Liver (tissue), 9 donors: ENCODE results near the gene SOX13. TPM values are rescaled to one million over a fixed set of nuclear protein-coding genes. Genes with fewer than 3 reads are reported as not detected.

Source experiments
- DNase-seq: peaks from one replicate; pipeline ENCODE4 v3.0.0-alpha.2; 2017; ENCODE audit warnings: low spot score
- H3K27ac ChIP-seq, 2 donors: one replicate each; pipeline ENCODE4 v1.7.0; 2013; ENCODE audit warnings: inconsistent platforms in 2 of 2, low read length in 2 of 2, control low read depth in 1 of 2, low read depth in 1 of 2, mild to moderate bottlenecking in 1 of 2
- H3K27me3 ChIP-seq, 4 donors: one replicate each; pipeline versions ENCODE4 v1.6.1 to v1.7.0; 2013; ENCODE audit warnings: low read length in 3 of 4, inconsistent platforms in 1 of 4, mild to moderate bottlenecking in 1 of 4, moderate library complexity in 1 of 4; ENCODE audit not compliant: control insufficient read depth in 4 of 4, insufficient read depth in 4 of 4
- H3K36me3 ChIP-seq, 4 donors: one replicate each; pipeline versions ENCODE4 v1.6.1 to v1.7.0; 2013; ENCODE audit warnings: low read length in 3 of 4, mild to moderate bottlenecking in 3 of 4, low read depth in 1 of 4, moderate library complexity in 1 of 4; ENCODE audit not compliant: control insufficient read depth in 4 of 4, insufficient read depth in 3 of 4
- H3K4me1 ChIP-seq, 4 donors: one replicate each; pipeline versions ENCODE4 v1.6.1 to v1.7.0; 2013; ENCODE audit warnings: low read length in 3 of 4, mild to moderate bottlenecking in 3 of 4, moderate library complexity in 1 of 4; ENCODE audit not compliant: control insufficient read depth in 4 of 4, insufficient read depth in 4 of 4
- H3K4me3 ChIP-seq, 3 donors: one replicate each; pipeline versions ENCODE4 v1.6.1 to v1.7.0; 2013; ENCODE audit warnings: low read length in 3 of 3, control low read depth in 1 of 3, low read depth in 1 of 3, mild to moderate bottlenecking in 1 of 3
- H3K9ac ChIP-seq, 2 donors: one replicate each; pipeline ENCODE4 v1.7.0; 2013; ENCODE audit warnings: low read length in 2 of 2, mild to moderate bottlenecking in 2 of 2, moderate library complexity in 2 of 2, control low read depth in 1 of 2, low read depth in 1 of 2
- H3K9me3 ChIP-seq, 4 donors: one replicate each; pipeline versions ENCODE4 v1.6.1 to v1.7.0; 2013; ENCODE audit warnings: low read length in 3 of 4; ENCODE audit not compliant: control insufficient read depth in 4 of 4
- FOXA1 ChIP-seq: IDR thresholded peaks from 2 replicates; pipeline ENCODE4 v1.6.1; 2016; ENCODE audit warnings: antibody characterized with exemption
- GABPA ChIP-seq, 2 donors: IDR thresholded peaks in 1 of 2; conservative IDR thresholded peaks in 1 of 2; 2 replicates each; pipeline ENCODE4 v1.6.1; 2016; ENCODE audit warnings: antibody characterized with exemption in 2 of 2, mild to moderate bottlenecking in 1 of 2, moderate library complexity in 1 of 2
- NR2F2 ChIP-seq: IDR thresholded peaks from 2 replicates; pipeline ENCODE4 v1.6.1; 2016; ENCODE audit warnings: antibody characterized with exemption
- WGBS: extraction: QIAGEN DNeasy Blood & Tissue Kit; methylation state at CpG from one replicate; pipeline ENCODE4 v1.1.7; 2013; 5-methylcytosine and 5-hydroxymethylcytosine counted together
- polyA plus RNA-seq, 2 donors: library from polyadenylated mRNA; stranded (reverse) in 1 of 2; unstranded in 1 of 2; fragments of 200-250 nt in 1 of 2; fragments of >200 nt in 1 of 2; fragmentation: Nextera tagmentation in 1 of 2; extraction: Ambion mirVana in 1 of 2; gene quantifications; one replicate each; pipeline versions ENCODE4 v1.2.1 to v1.2.3, GENCODE V29; 2013 to 2015
- total RNA-seq, 2 donors: library from RNA; depleted of rRNA; stranded (reverse); fragments of >200 nt; gene quantifications; one replicate each; pipeline ENCODE4 v1.2.3, GENCODE V29; 2014
- TF ChIP-seq, protein P1 (sequence below): IDR thresholded peaks from 2 replicates; pipeline ENCODE4 v1.6.1; 2016; ENCODE audit warnings: antibody characterized with exemption
- TF ChIP-seq, protein P2 (sequence below): IDR thresholded peaks from 2 replicates; pipeline ENCODE4 v1.6.1; 2016; ENCODE audit warnings: antibody characterized with exemption
- TF ChIP-seq, protein P3 (sequence below): IDR thresholded peaks from 2 replicates; pipeline ENCODE4 v1.6.1; 2016; ENCODE audit warnings: antibody characterized with exemption
- donor health status: healthy.
- donor health status: healthy.
- donor health status: healthy.
- donor health status: healthy.
- donor health status: healthy.

SOX13 gene
- total and polyA plus RNA-seq, 4 donors: 7.8 to 15.5 (median 8.7) TPM

DNA sequence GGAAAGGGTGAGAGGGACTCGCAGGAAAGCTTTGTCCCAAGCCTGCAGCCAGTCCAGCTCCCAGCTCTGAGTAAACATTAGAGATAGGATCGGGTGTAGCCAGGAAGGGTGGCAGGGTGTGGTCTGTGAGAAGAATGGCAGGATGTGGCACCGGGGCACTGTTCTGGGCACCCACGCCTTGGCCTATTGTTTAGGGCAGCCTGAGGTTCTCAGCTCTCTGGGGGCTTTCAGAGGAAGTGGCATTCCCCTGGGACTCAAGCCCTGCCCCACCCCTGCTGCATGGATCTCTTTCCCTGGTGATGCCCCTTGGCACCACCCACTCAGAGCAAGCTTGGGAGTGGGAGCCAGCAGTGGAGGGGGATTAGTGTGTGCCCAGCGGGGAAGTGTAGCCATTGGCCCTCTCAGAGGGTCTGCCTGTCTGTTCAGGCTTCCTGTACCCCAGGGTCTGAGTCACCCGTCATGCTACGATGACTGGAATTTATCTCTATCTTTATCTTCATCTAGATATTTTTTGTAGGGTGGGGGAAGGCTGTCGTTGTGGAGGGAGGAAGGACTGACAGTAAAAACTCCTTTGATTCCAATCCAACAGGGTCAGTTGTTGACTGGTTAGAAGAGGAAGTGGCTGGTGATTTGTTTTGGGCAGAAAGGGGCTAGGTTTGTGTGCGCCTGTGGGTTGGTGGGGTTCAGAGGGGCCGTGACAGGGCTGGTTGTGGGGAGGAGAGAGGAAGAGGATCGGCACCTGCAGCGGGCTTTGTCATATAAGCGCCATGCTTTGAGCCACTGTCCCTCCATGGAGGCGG, 31.6 kb downstream of the SOX13 start:
- H3K9ac ChIP-seq: no peak overlapping the region
- H3K36me3 ChIP-seq: no peaks in the 10 kb centered on the region
- no peak overlapping the region for H3K4me3 ChIP-seq
- no peak for TF ChIP-seq FOXA1
- TF ChIP-seq NR2F2: no peak
- TF ChIP-seq GABPA (IDR thresholded peaks at IDR 0.05 in 1 of 2, conservative IDR thresholded peaks at IDR 0.05 in 1 of 2): no peak
- TF ChIP-seq, protein P1, sequence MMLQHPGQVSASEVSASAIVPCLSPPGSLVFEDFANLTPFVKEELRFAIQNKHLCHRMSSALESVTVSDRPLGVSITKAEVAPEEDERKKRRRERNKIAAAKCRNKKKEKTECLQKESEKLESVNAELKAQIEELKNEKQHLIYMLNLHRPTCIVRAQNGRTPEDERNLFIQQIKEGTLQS: no peak
- TF ChIP-seq, protein P2, sequence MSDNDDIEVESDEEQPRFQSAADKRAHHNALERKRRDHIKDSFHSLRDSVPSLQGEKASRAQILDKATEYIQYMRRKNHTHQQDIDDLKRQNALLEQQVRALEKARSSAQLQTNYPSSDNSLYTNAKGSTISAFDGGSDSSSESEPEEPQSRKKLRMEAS: no peak
- no peak for DNase-seq
- WGBS: 72% methylated on average over 14 of the region's 14 CpGs
- no peak overlapping the region for H3K27ac ChIP-seq
- H3K27me3 ChIP-seq: no peaks in the 10 kb centered on the region
- no peaks in the 10 kb centered on the region for H3K9me3 ChIP-seq
- peaks cover 9 to 41% (median 31%) of the 10 kb centered on the region in 4 donors for H3K4me1 ChIP-seq

DNA sequence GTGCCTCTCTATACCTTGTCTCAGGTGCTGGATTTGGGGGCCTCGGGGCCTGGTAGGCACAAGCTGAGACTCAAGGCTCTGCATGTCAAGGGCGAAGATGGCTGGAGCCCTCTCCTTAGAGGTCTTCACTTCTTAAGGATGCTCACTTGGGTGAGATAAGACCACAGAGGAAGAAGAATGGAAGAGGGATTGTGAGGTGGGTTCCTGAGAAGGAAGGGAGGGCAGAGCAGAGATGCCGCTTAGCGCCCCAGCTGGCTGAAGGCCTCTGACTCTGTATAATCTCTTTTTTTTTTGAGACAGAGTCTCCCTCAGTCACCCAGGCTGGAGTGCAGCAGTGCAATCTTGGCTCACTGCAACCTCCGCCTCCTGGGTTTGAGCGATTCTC, 32.2 kb downstream of the SOX13 start:
- H3K36me3 ChIP-seq: no peaks in the 10 kb centered on the region
- H3K9me3 ChIP-seq: no peaks in the 10 kb centered on the region
- H3K27me3 ChIP-seq: no peaks in the 10 kb centered on the region
- H3K9ac ChIP-seq: no peak overlapping the region
- H3K27ac ChIP-seq: no peak overlapping the region
- no peak overlapping the region for H3K4me3 ChIP-seq
- TF ChIP-seq, protein P3, sequence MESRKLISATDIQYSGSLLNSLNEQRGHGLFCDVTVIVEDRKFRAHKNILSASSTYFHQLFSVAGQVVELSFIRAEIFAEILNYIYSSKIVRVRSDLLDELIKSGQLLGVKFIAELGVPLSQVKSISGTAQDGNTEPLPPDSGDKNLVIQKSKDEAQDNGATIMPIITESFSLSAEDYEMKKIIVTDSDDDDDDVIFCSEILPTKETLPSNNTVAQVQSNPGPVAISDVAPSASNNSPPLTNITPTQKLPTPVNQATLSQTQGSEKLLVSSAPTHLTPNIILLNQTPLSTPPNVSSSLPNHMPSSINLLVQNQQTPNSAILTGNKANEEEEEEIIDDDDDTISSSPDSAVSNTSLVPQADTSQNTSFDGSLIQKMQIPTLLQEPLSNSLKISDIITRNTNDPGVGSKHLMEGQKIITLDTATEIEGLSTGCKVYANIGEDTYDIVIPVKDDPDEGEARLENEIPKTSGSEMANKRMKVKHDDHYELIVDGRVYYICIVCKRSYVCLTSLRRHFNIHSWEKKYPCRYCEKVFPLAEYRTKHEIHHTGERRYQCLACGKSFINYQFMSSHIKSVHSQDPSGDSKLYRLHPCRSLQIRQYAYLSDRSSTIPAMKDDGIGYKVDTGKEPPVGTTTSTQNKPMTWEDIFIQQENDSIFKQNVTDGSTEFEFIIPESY: no peak
- 83% methylated on average over 6 of the region's 6 CpGs for WGBS
- H3K4me1 ChIP-seq: peaks cover 9 to 39% (median 30%) of the 10 kb centered on the region in 4 donors
- DNase-seq: no peak

DNA sequence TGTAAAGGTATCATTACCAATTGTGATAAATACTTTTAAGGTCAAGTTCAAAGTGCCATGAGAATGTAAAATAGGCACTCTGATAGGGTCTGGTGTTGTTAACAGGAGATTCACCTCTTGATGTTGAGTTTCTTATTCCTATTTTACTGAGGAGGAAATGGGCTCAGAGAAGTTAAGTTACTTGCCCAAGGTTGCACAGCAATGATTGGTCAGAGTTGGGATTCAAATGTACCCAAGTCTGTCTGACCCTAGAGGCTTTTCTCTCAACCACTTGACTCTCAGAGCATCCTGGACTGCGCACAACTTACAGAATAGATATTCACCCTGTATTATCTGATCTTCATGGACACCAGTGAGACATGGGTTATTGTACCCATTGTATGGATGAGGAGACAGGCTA, 33.9 kb downstream of the SOX13 start:
- WGBS: 92% methylated on average over 1 of the region's 1 CpG
- Histone ChIP-seq H3K27me3 (no peaks in the 10 kb centered on the region), H3K27ac (no peak overlapping the region), H3K36me3 (no peaks in the 10 kb centered on the region), H3K4me1 (peaks cover 9 to 24% (median 18%) of the 10 kb centered on the region in 4 donors), H3K9me3 (no peaks in the 10 kb centered on the region), H3K4me3 (no peak overlapping the region), H3K9ac (no peak overlapping the region)
- no peak for DNase-seq
- TF ChIP-seq, protein P3: no peak
